HEK293T (cell line): ENCODE results near the gene RGL1.

ENCODE experiments used
- ARNT ChIP-seq: fragments of 450-650 bp; IDR thresholded peaks from 2 replicates; pipeline ENCODE4 v1.6.1; 2017; ENCODE audit warnings: mild to moderate bottlenecking
- BHLHE40 ChIP-seq: fragments of 450-650 bp; IDR thresholded peaks from 2 replicates; pipeline ENCODE4 v1.6.1; 2016; ENCODE audit warnings: mild to moderate bottlenecking, moderate library complexity, borderline replicate concordance
- CTBP1 ChIP-seq: fragments of 450-650 bp; IDR thresholded peaks from 2 replicates; pipeline ENCODE4 v1.6.1; 2016; ENCODE audit warnings: borderline replicate concordance
- FOXA1 ChIP-seq: fragments of 450-650 bp; IDR thresholded peaks from 2 replicates; pipeline ENCODE4 v1.6.1; 2016; ENCODE audit warnings: mild to moderate bottlenecking
- FOXK2 ChIP-seq: fragments of 450-650 bp; IDR thresholded peaks from 2 replicates; pipeline ENCODE4 v1.6.1; 2016; ENCODE audit warnings: mild to moderate bottlenecking
- FOXM1 ChIP-seq: fragments of 450-650 bp; IDR thresholded peaks from 2 replicates; pipeline ENCODE4 v1.6.1; 2017; ENCODE audit warnings: mild to moderate bottlenecking, borderline replicate concordance
- HDGF ChIP-seq: fragments of 450-650 bp; IDR thresholded peaks from 2 replicates; pipeline ENCODE4 v1.6.1; 2017; ENCODE audit warnings: antibody characterized with exemption, borderline replicate concordance
- L3MBTL2 ChIP-seq: fragments of 450-650 bp; conservative IDR thresholded peaks from 2 replicates; pipeline ENCODE4 v1.6.1; 2016; ENCODE audit warnings: mild to moderate bottlenecking
- LEF1 ChIP-seq: fragments of 450-650 bp; IDR thresholded peaks from 2 replicates; pipeline ENCODE4 v1.6.1; 2017; ENCODE audit warnings: mild to moderate bottlenecking, borderline replicate concordance
- PKNOX1 ChIP-seq: fragments of 450-650 bp; IDR thresholded peaks from 2 replicates; pipeline ENCODE4 v1.6.1; 2016
- SP1 ChIP-seq: fragments of 450-650 bp; IDR thresholded peaks from 2 replicates; pipeline ENCODE4 v1.6.1; 2017
- SUZ12 ChIP-seq: fragments of 450-650 bp; IDR thresholded peaks from 2 replicates; pipeline ENCODE4 v1.6.1; 2016; ENCODE audit warnings: mild to moderate bottlenecking
- TARDBP ChIP-seq: fragments of 450-650 bp; IDR thresholded peaks from 2 replicates; pipeline ENCODE4 v1.6.1; 2016
- ZNF384 ChIP-seq: fragments of 450-650 bp; IDR thresholded peaks from 2 replicates; pipeline ENCODE4 v1.6.1; 2016

GRCh38 chr1:183831311-183831710 is 26.4 kb downstream of the RGL1 start:
- TF ChIP-seq BHLHE40 (no peak), SUZ12 (no peak), HDGF (no peak), FOXA1 (no peak), PKNOX1 (no peak), FOXK2 (no peak), CTBP1 (no peak), ZNF384 (no peak), SP1 (no peak), FOXM1 (no peak), LEF1 (no peak), L3MBTL2 (no peak), ARNT (no peak), TARDBP (no peak)
